Osteocyte (in vitro differentiated cells): Measurements from ENCODE around the gene WFDC2. TPM values are rescaled to one million over a fixed set of nuclear protein-coding genes. Genes with fewer than 3 reads are reported as not detected.

Source experiments
- DNase-seq: peaks from one replicate; pipeline ENCODE4 v3.0.0; 2021; ENCODE audit warnings: mixed read lengths; ENCODE audit not compliant: unreplicated experiment; ENCODE audit errors: extremely low spot score
- H3K27ac Mint-ChIP-seq: one replicate; pipeline ENCODE4 v1.8.0; 2021; ENCODE audit warnings: mild to moderate bottlenecking, mixed read lengths; ENCODE audit not compliant: unreplicated experiment
- H3K27me3 Mint-ChIP-seq: one replicate; pipeline ENCODE4 v1.8.0; 2021; ENCODE audit warnings: mixed read lengths; ENCODE audit not compliant: unreplicated experiment
- H3K36me3 Mint-ChIP-seq: one replicate; pipeline ENCODE4 v1.8.0; 2021; ENCODE audit warnings: mixed read lengths; ENCODE audit not compliant: unreplicated experiment
- H3K4me1 Mint-ChIP-seq: one replicate; pipeline ENCODE4 v1.8.0; 2021; ENCODE audit warnings: mixed read lengths; ENCODE audit not compliant: unreplicated experiment
- H3K4me3 Mint-ChIP-seq: one replicate; pipeline ENCODE4 v1.8.0; 2021; ENCODE audit warnings: mild to moderate bottlenecking, moderate library complexity, mixed read lengths; ENCODE audit not compliant: unreplicated experiment
- H3K9me3 Mint-ChIP-seq: one replicate; pipeline ENCODE4 v1.8.0; 2021; ENCODE audit warnings: mixed read lengths; ENCODE audit not compliant: unreplicated experiment
- CTCF ChIP-seq: fragments of 200-600 bp; sonication (generic); IDR thresholded peaks from 2 replicates; pipeline ENCODE4 v1.5.0; 2021; ENCODE audit warnings: antibody characterized with exemption, mild to moderate bottlenecking, moderate library complexity
- total RNA-seq: library from RNA; stranded (reverse); gene quantifications from 2 replicates; pipeline ENCODE4 v1.2.1, GENCODE V29; 2021

Gene WFDC2
- total RNA-seq, 1 donor from 2014 or later: not detected

GRCh38 chr20:45452238-45452637 is 17.3 kb upstream of the WFDC2 start:
- Mint-ChIP-seq H3K9me3 (no peaks in the 10 kb centered on the region), H3K27ac (no peak overlapping the region), H3K4me1 (no peaks in the 10 kb centered on the region), H3K36me3 (no peaks in the 10 kb centered on the region), H3K27me3 (peaks cover 45% of the 10 kb centered on the region), H3K4me3 (no peak overlapping the region)
- no peak for DNase-seq
- TF ChIP-seq CTCF: no peak

GRCh38 chr20:45452772-45453691 is 16.5 kb upstream of the WFDC2 start:
- DNase-seq: no peak
- H3K9me3 Mint-ChIP-seq: no peaks in the 10 kb centered on the region
- no peak overlapping the region for H3K4me3 Mint-ChIP-seq
- H3K4me1 Mint-ChIP-seq: no peaks in the 10 kb centered on the region
- H3K27me3 Mint-ChIP-seq: peaks cover 43% of the 10 kb centered on the region
- no peak overlapping the region for H3K27ac Mint-ChIP-seq
- no peak for TF ChIP-seq CTCF
- no peaks in the 10 kb centered on the region for H3K36me3 Mint-ChIP-seq

GRCh38 chr20:45456632-45457031 is 12.9 kb upstream of the WFDC2 start:
- Mint-ChIP-seq H3K27ac (no peak overlapping the region), H3K4me3 (no peak overlapping the region), H3K27me3 (peaks cover 58% of the 10 kb centered on the region), H3K9me3 (no peaks in the 10 kb centered on the region), H3K4me1 (no peaks in the 10 kb centered on the region), H3K36me3 (no peaks in the 10 kb centered on the region)
- no peak for DNase-seq
- peak; percentile 30 for TF ChIP-seq CTCF

GRCh38 chr20:45459606-45460005 is 9.9 kb upstream of the WFDC2 start:
- no peak overlapping the region for H3K27ac Mint-ChIP-seq
- no peaks in the 10 kb centered on the region for H3K9me3 Mint-ChIP-seq
- TF ChIP-seq CTCF: peak; percentile 23
- no peaks in the 10 kb centered on the region for H3K4me1 Mint-ChIP-seq
- no peak overlapping the region for H3K4me3 Mint-ChIP-seq
- H3K27me3 Mint-ChIP-seq: peaks cover 45% of the 10 kb centered on the region
- no peak for DNase-seq
- no peaks in the 10 kb centered on the region for H3K36me3 Mint-ChIP-seq

GRCh38 chr20:45461225-45461624 is 8.3 kb upstream of the WFDC2 start:
- Mint-ChIP-seq H3K9me3 (no peaks in the 10 kb centered on the region), H3K4me1 (no peaks in the 10 kb centered on the region), H3K27me3 (peaks cover 49% of the 10 kb centered on the region), H3K27ac (no peak overlapping the region), H3K4me3 (no peak overlapping the region), H3K36me3 (no peaks in the 10 kb centered on the region)
- TF ChIP-seq CTCF: no peak
- no peak for DNase-seq
